ENCODE data around the gene PLCB1. TPM values are rescaled to one million over a fixed set of nuclear protein-coding genes. Genes with fewer than 3 reads are reported as not detected.

Gene PLCB1
- total and polyA plus RNA-seq, 2 experiments from 2014 or later: 14.9 to 20.7 TPM

DNA sequence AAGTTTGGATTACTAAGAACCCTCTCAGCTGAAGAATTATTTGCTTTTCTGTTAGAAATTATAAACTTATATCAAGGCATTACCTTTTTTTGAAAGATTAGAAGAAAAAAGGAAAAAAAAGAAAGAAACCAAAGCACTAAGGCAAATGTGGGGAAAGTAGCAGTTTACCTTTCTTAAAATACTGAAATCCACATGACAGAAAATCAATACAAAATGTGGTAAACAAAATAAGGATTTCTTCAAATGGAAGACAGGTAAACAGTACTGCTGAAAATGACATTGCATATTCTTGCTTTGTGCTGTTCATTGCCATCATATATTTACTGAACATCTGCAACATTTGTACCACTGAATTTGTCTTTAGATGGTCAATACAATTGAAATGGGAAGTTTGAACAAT lies 525.6 kb downstream of the PLCB1 start:
- H2AFZ ChIP-seq: no peak overlapping the region
- no peak overlapping the region for H3K4me3 ChIP-seq
- no peak overlapping the region for H3K27ac ChIP-seq (ENCODE audit: low read depth)
- Mint-ChIP-seq H3K27me3 (ENCODE audit: insufficient read depth, low read depth, poor library complexity) (no peaks in the 10 kb centered on the region), H3K27ac (no peak overlapping the region), H3K4me3 (no peak overlapping the region), H3K36me3 (ENCODE audit: low read depth) (no peaks in the 10 kb centered on the region), H3K4me1 (no peaks in the 10 kb centered on the region), H3K9me3 (no peaks in the 10 kb centered on the region)
- H3K9me2 ChIP-seq (ENCODE audit: insufficient read depth): no peaks in the 10 kb centered on the region
- ATAC-seq (no peak), DNase-seq (ENCODE audit: low spot score) (no peak)
- TF ChIP-seq EZH2 (IDR thresholded peaks at IDR 0.05; ENCODE audit: low read depth, unreplicated experiment) (no peak), EZH2phosphoT487 (IDR thresholded peaks at IDR 0.05; ENCODE audit: unreplicated experiment) (no peak), CREB1 (CRISPR knock-in tag; IDR thresholded peaks at IDR 0.05; ENCODE audit: low read depth) (no peak), ZNF331 (CRISPR knock-in tag; IDR thresholded peaks at IDR 0.05; ENCODE audit: low read depth) (no peak), JUNB (IDR thresholded peaks at IDR 0.05; ENCODE audit: unreplicated experiment) (no peak), ZNF114 (CRISPR knock-in tag; IDR thresholded peaks at IDR 0.05) (no peak), STAT1 (IDR thresholded peaks at IDR 0.05; ENCODE audit: unreplicated experiment) (no peak), NANOG (IDR thresholded peaks at IDR 0.05; ENCODE audit: borderline replicate concordance) (no peak)
- TF ChIP-seq, protein P1, sequence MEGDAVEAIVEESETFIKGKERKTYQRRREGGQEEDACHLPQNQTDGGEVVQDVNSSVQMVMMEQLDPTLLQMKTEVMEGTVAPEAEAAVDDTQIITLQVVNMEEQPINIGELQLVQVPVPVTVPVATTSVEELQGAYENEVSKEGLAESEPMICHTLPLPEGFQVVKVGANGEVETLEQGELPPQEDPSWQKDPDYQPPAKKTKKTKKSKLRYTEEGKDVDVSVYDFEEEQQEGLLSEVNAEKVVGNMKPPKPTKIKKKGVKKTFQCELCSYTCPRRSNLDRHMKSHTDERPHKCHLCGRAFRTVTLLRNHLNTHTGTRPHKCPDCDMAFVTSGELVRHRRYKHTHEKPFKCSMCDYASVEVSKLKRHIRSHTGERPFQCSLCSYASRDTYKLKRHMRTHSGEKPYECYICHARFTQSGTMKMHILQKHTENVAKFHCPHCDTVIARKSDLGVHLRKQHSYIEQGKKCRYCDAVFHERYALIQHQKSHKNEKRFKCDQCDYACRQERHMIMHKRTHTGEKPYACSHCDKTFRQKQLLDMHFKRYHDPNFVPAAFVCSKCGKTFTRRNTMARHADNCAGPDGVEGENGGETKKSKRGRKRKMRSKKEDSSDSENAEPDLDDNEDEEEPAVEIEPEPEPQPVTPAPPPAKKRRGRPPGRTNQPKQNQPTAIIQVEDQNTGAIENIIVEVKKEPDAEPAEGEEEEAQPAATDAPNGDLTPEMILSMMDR (conservative IDR thresholded peaks at IDR 0.05; ENCODE audit: low read depth in 2 of 2): no peak
- TF ChIP-seq, protein P2, sequence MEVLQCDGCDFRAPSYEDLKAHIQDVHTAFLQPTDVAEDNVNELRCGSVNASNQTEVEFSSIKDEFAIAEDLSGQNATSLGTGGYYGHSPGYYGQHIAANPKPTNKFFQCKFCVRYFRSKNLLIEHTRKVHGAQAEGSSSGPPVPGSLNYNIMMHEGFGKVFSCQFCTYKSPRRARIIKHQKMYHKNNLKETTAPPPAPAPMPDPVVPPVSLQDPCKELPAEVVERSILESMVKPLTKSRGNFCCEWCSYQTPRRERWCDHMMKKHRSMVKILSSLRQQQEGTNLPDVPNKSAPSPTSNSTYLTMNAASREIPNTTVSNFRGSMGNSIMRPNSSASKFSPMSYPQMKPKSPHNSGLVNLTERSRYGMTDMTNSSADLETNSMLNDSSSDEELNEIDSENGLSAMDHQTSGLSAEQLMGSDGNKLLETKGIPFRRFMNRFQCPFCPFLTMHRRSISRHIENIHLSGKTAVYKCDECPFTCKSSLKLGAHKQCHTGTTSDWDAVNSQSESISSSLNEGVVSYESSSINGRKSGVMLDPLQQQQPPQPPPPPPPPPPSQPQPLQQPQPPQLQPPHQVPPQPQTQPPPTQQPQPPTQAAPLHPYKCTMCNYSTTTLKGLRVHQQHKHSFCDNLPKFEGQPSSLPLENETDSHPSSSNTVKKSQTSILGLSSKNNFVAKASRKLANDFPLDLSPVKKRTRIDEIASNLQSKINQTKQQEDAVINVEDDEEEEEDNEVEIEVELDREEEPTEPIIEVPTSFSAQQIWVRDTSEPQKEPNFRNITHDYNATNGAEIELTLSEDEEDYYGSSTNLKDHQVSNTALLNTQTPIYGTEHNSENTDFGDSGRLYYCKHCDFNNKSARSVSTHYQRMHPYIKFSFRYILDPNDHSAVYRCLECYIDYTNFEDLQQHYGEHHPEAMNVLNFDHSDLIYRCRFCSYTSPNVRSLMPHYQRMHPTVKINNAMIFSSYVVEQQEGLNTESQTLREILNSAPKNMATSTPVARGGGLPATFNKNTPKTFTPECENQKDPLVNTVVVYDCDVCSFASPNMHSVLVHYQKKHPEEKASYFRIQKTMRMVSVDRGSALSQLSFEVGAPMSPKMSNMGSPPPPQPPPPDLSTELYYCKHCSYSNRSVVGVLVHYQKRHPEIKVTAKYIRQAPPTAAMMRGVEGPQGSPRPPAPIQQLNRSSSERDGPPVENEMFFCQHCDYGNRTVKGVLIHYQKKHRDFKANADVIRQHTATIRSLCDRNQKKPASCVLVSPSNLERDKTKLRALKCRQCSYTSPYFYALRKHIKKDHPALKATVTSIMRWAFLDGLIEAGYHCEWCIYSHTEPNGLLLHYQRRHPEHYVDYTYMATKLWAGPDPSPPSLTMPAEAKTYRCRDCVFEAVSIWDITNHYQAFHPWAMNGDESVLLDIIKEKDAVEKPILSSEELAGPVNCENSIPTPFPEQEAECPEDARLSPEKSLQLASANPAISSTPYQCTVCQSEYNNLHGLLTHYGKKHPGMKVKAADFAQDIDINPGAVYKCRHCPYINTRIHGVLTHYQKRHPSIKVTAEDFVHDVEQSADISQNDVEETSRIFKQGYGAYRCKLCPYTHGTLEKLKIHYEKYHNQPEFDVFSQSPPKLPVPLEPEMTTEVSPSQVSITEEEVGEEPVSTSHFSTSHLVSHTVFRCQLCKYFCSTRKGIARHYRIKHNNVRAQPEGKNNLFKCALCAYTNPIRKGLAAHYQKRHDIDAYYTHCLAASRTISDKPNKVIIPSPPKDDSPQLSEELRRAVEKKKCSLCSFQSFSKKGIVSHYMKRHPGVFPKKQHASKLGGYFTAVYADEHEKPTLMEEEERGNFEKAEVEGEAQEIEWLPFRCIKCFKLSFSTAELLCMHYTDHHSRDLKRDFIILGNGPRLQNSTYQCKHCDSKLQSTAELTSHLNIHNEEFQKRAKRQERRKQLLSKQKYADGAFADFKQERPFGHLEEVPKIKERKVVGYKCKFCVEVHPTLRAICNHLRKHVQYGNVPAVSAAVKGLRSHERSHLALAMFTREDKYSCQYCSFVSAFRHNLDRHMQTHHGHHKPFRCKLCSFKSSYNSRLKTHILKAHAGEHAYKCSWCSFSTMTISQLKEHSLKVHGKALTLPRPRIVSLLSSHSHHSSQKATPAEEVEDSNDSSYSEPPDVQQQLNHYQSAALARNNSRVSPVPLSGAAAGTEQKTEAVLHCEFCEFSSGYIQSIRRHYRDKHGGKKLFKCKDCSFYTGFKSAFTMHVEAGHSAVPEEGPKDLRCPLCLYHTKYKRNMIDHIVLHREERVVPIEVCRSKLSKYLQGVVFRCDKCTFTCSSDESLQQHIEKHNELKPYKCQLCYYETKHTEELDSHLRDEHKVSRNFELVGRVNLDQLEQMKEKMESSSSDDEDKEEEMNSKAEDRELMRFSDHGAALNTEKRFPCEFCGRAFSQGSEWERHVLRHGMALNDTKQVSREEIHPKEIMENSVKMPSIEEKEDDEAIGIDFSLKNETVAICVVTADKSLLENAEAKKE (CRISPR knock-in tag; IDR thresholded peaks at IDR 0.05): no peak
- TF ChIP-seq, protein P3, sequence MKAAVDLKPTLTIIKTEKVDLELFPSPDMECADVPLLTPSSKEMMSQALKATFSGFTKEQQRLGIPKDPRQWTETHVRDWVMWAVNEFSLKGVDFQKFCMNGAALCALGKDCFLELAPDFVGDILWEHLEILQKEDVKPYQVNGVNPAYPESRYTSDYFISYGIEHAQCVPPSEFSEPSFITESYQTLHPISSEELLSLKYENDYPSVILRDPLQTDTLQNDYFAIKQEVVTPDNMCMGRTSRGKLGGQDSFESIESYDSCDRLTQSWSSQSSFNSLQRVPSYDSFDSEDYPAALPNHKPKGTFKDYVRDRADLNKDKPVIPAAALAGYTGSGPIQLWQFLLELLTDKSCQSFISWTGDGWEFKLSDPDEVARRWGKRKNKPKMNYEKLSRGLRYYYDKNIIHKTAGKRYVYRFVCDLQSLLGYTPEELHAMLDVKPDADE (IDR thresholded peaks at IDR 0.05): no peak
- TF ChIP-seq, protein P4, sequence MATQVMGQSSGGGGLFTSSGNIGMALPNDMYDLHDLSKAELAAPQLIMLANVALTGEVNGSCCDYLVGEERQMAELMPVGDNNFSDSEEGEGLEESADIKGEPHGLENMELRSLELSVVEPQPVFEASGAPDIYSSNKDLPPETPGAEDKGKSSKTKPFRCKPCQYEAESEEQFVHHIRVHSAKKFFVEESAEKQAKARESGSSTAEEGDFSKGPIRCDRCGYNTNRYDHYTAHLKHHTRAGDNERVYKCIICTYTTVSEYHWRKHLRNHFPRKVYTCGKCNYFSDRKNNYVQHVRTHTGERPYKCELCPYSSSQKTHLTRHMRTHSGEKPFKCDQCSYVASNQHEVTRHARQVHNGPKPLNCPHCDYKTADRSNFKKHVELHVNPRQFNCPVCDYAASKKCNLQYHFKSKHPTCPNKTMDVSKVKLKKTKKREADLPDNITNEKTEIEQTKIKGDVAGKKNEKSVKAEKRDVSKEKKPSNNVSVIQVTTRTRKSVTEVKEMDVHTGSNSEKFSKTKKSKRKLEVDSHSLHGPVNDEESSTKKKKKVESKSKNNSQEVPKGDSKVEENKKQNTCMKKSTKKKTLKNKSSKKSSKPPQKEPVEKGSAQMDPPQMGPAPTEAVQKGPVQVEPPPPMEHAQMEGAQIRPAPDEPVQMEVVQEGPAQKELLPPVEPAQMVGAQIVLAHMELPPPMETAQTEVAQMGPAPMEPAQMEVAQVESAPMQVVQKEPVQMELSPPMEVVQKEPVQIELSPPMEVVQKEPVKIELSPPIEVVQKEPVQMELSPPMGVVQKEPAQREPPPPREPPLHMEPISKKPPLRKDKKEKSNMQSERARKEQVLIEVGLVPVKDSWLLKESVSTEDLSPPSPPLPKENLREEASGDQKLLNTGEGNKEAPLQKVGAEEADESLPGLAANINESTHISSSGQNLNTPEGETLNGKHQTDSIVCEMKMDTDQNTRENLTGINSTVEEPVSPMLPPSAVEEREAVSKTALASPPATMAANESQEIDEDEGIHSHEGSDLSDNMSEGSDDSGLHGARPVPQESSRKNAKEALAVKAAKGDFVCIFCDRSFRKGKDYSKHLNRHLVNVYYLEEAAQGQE (IDR thresholded peaks at IDR 0.05; ENCODE audit: unreplicated experiment): no peak
- no peaks in the 10 kb centered on the region for H3K27me3 ChIP-seq (ENCODE audit: insufficient read depth)
- H3K4me2 ChIP-seq: no peak overlapping the region
- H3K79me2 ChIP-seq (replicated peaks; ENCODE audit: insufficient read depth): no peaks in the 10 kb centered on the region
- no peaks in the 10 kb centered on the region for H3K36me3 ChIP-seq (ENCODE audit: insufficient read depth)
- H3F3A ChIP-seq (replicated peaks; ENCODE audit: low read depth): no peaks in the 10 kb centered on the region
- no peaks in the 10 kb centered on the region for H3K4me1 ChIP-seq (ENCODE audit: insufficient read depth)
- no peaks in the 10 kb centered on the region for H4K20me1 ChIP-seq (replicated peaks; ENCODE audit: insufficient read depth)
